ENCODE measurements around the gene TOP3A. TPM values are rescaled to one million over a fixed set of nuclear protein-coding genes. Genes with fewer than 3 reads are reported as not detected.

The TOP3A gene
- total RNA-seq, 1 experiment from 2014 or later: 100 TPM

- TF ChIP-seq EZH2 (IDR thresholded peaks at IDR 0.05; ENCODE audit: borderline replicate concordance, low read depth, low read length, poor library complexity, severe bottlenecking) (no peak), CTCF (conservative IDR thresholded peaks at IDR 0.05; ENCODE audit: low read depth, low read length) (no peak)
- no TSS peak for BruUV-seq (replicated peaks)
- H3K4me3 ChIP-seq (ENCODE audit: low read depth, low read length, poor library complexity, severe bottlenecking): peak overlapping the region; percentile 62
- no peaks in the 10 kb centered on the region for H3K27me3 ChIP-seq (replicated peaks; ENCODE audit: insufficient read depth, low read depth, low read length, poor library complexity)
- intact Hi-C loops (cut with micrococcal nuclease; ENCODE audit: unreplicated experiment): no loop called here
- ChIA-PET CTCF (no interaction called here), POLR2A (ENCODE audit: low non-redundant PET) (no interaction called here)
- no peaks in the 10 kb centered on the region for H3K9me3 ChIP-seq (ENCODE audit: low read depth, low read length, poor library complexity, severe bottlenecking)
- DNase-seq (ENCODE audit: low spot score): no peak
- peaks cover 18% of the 10 kb centered on the region for H3K36me3 ChIP-seq (ENCODE audit: insufficient read depth, low read length, poor library complexity, severe bottlenecking)
- peaks cover 4% of the 10 kb centered on the region for H3K4me1 ChIP-seq (ENCODE audit: insufficient read depth, low read length, poor library complexity, severe bottlenecking)
- no peak overlapping the region for H3K27ac ChIP-seq (ENCODE audit: low read depth, low read length, poor library complexity, severe bottlenecking)
These were observed 53.1 kb downstream of the TOP3A start for GRCh38 chr17:18261659-18262058.

GRCh38 chr17:18261146-18261515 is 53.7 kb downstream of the TOP3A start:
- CTCF ChIA-PET: no interaction called here

GRCh38 chr17:18260332-18261145 is 54.3 kb downstream of the TOP3A start, which contains the start of gene MIEF2:
TSS of gene MIEF2 (plus strand) at chr17:18260662. CDS start at chr17:18262721, 2,059 bp downstream.
- TF ChIP-seq EZH2 (IDR thresholded peaks at IDR 0.05; ENCODE audit: borderline replicate concordance, low read depth, low read length, poor library complexity, severe bottlenecking) (no peak), CTCF (conservative IDR thresholded peaks at IDR 0.05; ENCODE audit: low read depth, low read length) (no peak)
- TSS peak; percentile 44 for BruUV-seq (replicated peaks)
- peak; percentile 96 for DNase-seq (ENCODE audit: low spot score)
- H3K4me3 ChIP-seq (ENCODE audit: low read depth, low read length, poor library complexity, severe bottlenecking): peak within 1 kb of the TSS; percentile 62
- POLR2A ChIA-PET (ENCODE audit: low non-redundant PET): no interaction called here
- H3K4me1 ChIP-seq (ENCODE audit: insufficient read depth, low read length, poor library complexity, severe bottlenecking): peaks cover 4% of the 10 kb centered on the region
- H3K27me3 ChIP-seq (replicated peaks; ENCODE audit: insufficient read depth, low read depth, low read length, poor library complexity): no peaks in the 10 kb centered on the region
- H3K36me3 ChIP-seq (ENCODE audit: insufficient read depth, low read length, poor library complexity, severe bottlenecking): peaks cover 20% of the 10 kb centered on the region
- H3K27ac ChIP-seq (ENCODE audit: low read depth, low read length, poor library complexity, severe bottlenecking): peak within 1 kb of the TSS; percentile 81
- CTCF ChIA-PET: no interaction called here
- no peaks in the 10 kb centered on the region for H3K9me3 ChIP-seq (ENCODE audit: low read depth, low read length, poor library complexity, severe bottlenecking)
- intact Hi-C loops (cut with micrococcal nuclease; ENCODE audit: unreplicated experiment): no loop called here

More at GRCh38 chr17:18261146-18261515, 53.7 kb downstream of the TOP3A start:
- Histone ChIP-seq H3K27me3 (replicated peaks; ENCODE audit: insufficient read depth, low read depth, low read length, poor library complexity) (no peaks in the 10 kb centered on the region), H3K4me1 (ENCODE audit: insufficient read depth, low read length, poor library complexity, severe bottlenecking) (peaks cover 4% of the 10 kb centered on the region), H3K36me3 (ENCODE audit: insufficient read depth, low read length, poor library complexity, severe bottlenecking) (peaks cover 18% of the 10 kb centered on the region), H3K4me3 (ENCODE audit: low read depth, low read length, poor library complexity, severe bottlenecking) (peak overlapping the region; percentile 62), H3K9me3 (ENCODE audit: low read depth, low read length, poor library complexity, severe bottlenecking) (no peaks in the 10 kb centered on the region), H3K27ac (ENCODE audit: low read depth, low read length, poor library complexity, severe bottlenecking) (peak overlapping the region; percentile 81)
- POLR2A ChIA-PET (ENCODE audit: low non-redundant PET): no interaction called here
- no peak for TF ChIP-seq EZH2 (IDR thresholded peaks at IDR 0.05; ENCODE audit: borderline replicate concordance, low read depth, low read length, poor library complexity, severe bottlenecking)
- no peak for TF ChIP-seq CTCF (conservative IDR thresholded peaks at IDR 0.05; ENCODE audit: low read depth, low read length)
- no peak for DNase-seq (ENCODE audit: low spot score)
- intact Hi-C loops (cut with micrococcal nuclease; ENCODE audit: unreplicated experiment): no loop called here
- no TSS peak for BruUV-seq (replicated peaks)

Data from A673 (cell line).